ENCODE data around the gene PTPRM.

The PTPRM gene

DNA sequence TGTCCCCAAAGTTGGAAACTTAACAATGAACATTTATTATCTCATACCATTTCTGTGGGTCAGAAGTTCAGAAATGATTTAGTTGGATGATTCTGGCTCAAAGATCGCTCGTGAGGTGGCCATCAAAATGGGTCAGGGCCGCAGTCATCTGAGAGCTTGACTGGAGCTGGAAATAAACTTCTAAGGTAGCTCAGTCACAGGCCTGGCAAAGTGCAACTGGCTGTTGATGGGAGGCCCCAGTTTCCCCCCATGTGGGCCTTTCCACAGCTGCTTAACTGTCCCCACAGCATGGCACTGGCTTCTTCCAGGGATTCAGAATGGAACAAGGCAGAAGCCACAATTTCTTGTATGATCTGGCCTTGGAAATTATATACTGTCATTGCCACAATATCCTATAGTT, 842.0 kb downstream of the PTPRM start:
- no peak for DNase-seq (ENCODE audit: low read depth)
- TF ChIP-seq MYC (IDR thresholded peaks at IDR 0.05; ENCODE audit: low read depth, low read length) (no peak), MAX (IDR thresholded peaks at IDR 0.05; ENCODE audit: low read depth, low read length) (no peak), POLR2A (IDR thresholded peaks at IDR 0.05; ENCODE audit: extremely low read depth, insufficient read length) (no peak), CTCF (IDR thresholded peaks at IDR 0.05; ENCODE audit: low read depth, low read length) (no peak)
- no peak overlapping the region for H3K4me3 ChIP-seq (ENCODE audit: low read depth, low read length)

DNA sequence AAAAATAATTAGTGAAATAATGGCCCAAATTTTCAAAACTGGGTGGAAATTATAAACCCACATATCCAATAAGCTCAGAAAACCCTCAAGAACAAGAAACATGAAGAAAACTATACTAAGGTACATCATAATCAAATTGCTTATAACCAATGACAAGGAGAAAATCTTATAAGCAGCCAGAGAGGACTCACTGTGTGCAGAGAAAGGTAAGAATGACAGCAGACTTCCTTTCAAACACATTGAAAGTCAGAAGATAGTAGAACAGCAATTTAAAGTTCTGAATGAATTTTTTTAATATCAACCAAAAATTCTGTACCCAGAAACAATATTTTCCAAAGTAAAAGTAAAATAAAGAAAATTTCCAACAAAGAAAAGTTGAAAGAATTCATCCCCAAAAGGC, 844.4 kb downstream of the PTPRM start:
- no peak overlapping the region for H3K4me3 ChIP-seq (ENCODE audit: low read depth, low read length)
- TF ChIP-seq MAX (IDR thresholded peaks at IDR 0.05; ENCODE audit: low read depth, low read length) (no peak), CTCF (IDR thresholded peaks at IDR 0.05; ENCODE audit: low read depth, low read length) (no peak), POLR2A (IDR thresholded peaks at IDR 0.05; ENCODE audit: extremely low read depth, insufficient read length) (no peak), MYC (IDR thresholded peaks at IDR 0.05; ENCODE audit: low read depth, low read length) (no peak)

DNA sequence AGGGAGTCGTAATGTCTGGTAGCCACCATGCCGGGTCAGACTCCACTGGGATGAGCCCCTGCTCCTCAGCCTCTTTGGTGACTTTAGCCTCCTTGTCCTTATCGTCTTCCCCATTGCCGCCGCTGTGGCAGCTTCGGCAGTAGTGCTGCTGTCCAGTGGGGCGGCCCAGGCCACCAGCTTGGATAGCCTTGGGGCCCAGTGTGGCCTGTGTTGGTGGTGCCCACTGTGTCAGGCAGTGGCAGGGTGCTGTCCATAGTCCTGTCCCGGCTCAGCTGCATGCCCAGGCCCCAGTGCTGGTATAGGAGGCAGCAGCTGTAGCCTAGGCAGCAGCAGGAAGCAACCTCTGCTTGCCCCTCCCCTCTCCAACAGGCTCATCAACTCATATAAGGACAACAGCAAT, 845.0 kb downstream of the PTPRM start:
- DNase-seq (ENCODE audit: low read depth): no peak
- no peak for TF ChIP-seq POLR2A (IDR thresholded peaks at IDR 0.05; ENCODE audit: extremely low read depth, insufficient read length)
- no peak for TF ChIP-seq MAX (IDR thresholded peaks at IDR 0.05; ENCODE audit: low read depth, low read length)
- TF ChIP-seq MYC (IDR thresholded peaks at IDR 0.05; ENCODE audit: low read depth, low read length): no peak
- no peak for TF ChIP-seq CTCF (IDR thresholded peaks at IDR 0.05; ENCODE audit: low read depth, low read length)
- H3K4me3 ChIP-seq (ENCODE audit: low read depth, low read length): no peak overlapping the region

More for the DNA sequence above, 844.4 kb downstream of the PTPRM start:
- no peak for DNase-seq (ENCODE audit: low read depth)

DNA sequence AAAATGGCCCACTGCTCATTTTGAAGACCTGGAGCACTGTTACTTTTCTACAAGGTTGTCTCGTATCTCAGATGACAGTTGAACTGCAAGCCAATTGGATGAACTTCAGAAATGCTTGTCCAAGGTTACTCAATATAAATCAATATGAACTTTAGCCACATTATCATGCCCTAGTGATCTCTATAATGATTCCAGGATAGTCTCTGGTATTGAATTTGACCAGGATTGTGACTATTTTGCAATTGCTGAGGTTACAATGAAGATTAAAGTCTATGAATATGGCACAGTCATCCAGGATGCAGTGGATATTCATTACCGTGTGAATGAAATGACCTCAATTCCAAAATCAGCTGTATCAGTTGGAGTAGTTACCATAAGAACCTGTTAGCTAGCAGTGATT, 846.1 kb downstream of the PTPRM start:
- no peak overlapping the region for H3K4me3 ChIP-seq (ENCODE audit: low read depth, low read length)
- DNase-seq (ENCODE audit: low read depth): no peak
- TF ChIP-seq CTCF (IDR thresholded peaks at IDR 0.05; ENCODE audit: low read depth, low read length): no peak
- TF ChIP-seq MYC (IDR thresholded peaks at IDR 0.05; ENCODE audit: low read depth, low read length): no peak
- TF ChIP-seq MAX (IDR thresholded peaks at IDR 0.05; ENCODE audit: low read depth, low read length): no peak
- TF ChIP-seq POLR2A (IDR thresholded peaks at IDR 0.05; ENCODE audit: extremely low read depth, insufficient read length): no peak

- H3K4me3 ChIP-seq (ENCODE audit: low read depth, low read length): no peak overlapping the region
- TF ChIP-seq MYC (IDR thresholded peaks at IDR 0.05; ENCODE audit: low read depth, low read length): no peak
- no peak for DNase-seq (ENCODE audit: low read depth)
Observed at GRCh38 chr18:8413751-8414150, 846.6 kb downstream of the PTPRM start.

GRCh38 chr18:8416212-8417019, 849.3 kb downstream of the PTPRM start:
- no peak for DNase-seq (ENCODE audit: low read depth)
- H3K4me3 ChIP-seq (ENCODE audit: low read depth, low read length): no peak overlapping the region
- TF ChIP-seq MAX (IDR thresholded peaks at IDR 0.05; ENCODE audit: low read depth, low read length) (no peak), CTCF (IDR thresholded peaks at IDR 0.05; ENCODE audit: low read depth, low read length) (no peak), POLR2A (IDR thresholded peaks at IDR 0.05; ENCODE audit: extremely low read depth, insufficient read length) (no peak), MYC (IDR thresholded peaks at IDR 0.05; ENCODE audit: low read depth, low read length) (no peak)
